HG02973 (cell line): ENCODE results near the gene ARHGAP26.

Experiments used
- ATAC-seq: cut with Tn5 transposase; IDR thresholded peaks from one replicate; pipeline ENCODE4 v1.9.1; 2021; ENCODE audit warnings: moderate library complexity; ENCODE audit not compliant: unreplicated experiment

Gene ARHGAP26

GRCh38 chr5:143129910-143130612, 359.9 kb downstream of the ARHGAP26 start:
- ATAC-seq: no peak

- ATAC-seq: no peak
Measured at GRCh38 chr5:143130613-143131305, 360.6 kb downstream of the ARHGAP26 start.

GRCh38 chr5:143131972-143132371, 361.8 kb downstream of the ARHGAP26 start:
- ATAC-seq: no peak

- no peak for ATAC-seq
Measured at GRCh38 chr5:143132739-143133138, 362.6 kb downstream of the ARHGAP26 start.

- no peak for ATAC-seq
Measured at GRCh38 chr5:143133721-143134120, 363.5 kb downstream of the ARHGAP26 start.

GRCh38 chr5:143134269-143134668, 364.1 kb downstream of the ARHGAP26 start:
- no peak for ATAC-seq

- ATAC-seq: peak; percentile 73
Measured at GRCh38 chr5:143134900-143135299, 364.7 kb downstream of the ARHGAP26 start.

GRCh38 chr5:143135832-143136551, 365.8 kb downstream of the ARHGAP26 start:
- no peak for ATAC-seq

GRCh38 chr5:143138839-143139238, 368.7 kb downstream of the ARHGAP26 start:
- no peak for ATAC-seq

GRCh38 chr5:143139585-143139984, 369.4 kb downstream of the ARHGAP26 start:
- ATAC-seq: no peak

- ATAC-seq: no peak
Measured at GRCh38 chr5:143140492-143141203, 370.5 kb downstream of the ARHGAP26 start.

GRCh38 chr5:143141652-143142051, 371.5 kb downstream of the ARHGAP26 start:
- ATAC-seq: no peak

- ATAC-seq: no peak
Measured at GRCh38 chr5:143142596-143143435, 372.6 kb downstream of the ARHGAP26 start.

- no peak for ATAC-seq
Measured at GRCh38 chr5:143143973-143144372, 373.8 kb downstream of the ARHGAP26 start.

- ATAC-seq: no peak
Measured at GRCh38 chr5:143145243-143146160, 375.3 kb downstream of the ARHGAP26 start.

- no peak for ATAC-seq
Measured at GRCh38 chr5:143146161-143146560, 376.0 kb downstream of the ARHGAP26 start.

GRCh38 chr5:143147383-143147782, 377.2 kb downstream of the ARHGAP26 start:
- no peak for ATAC-seq

- ATAC-seq: no peak
Measured at GRCh38 chr5:143147902-143148301, 377.7 kb downstream of the ARHGAP26 start.

GRCh38 chr5:143148771-143149170, 378.6 kb downstream of the ARHGAP26 start:
- no peak for ATAC-seq
